Ovary (tissue), 9 donors: Measurements from ENCODE around the gene DIDO1. TPM values are rescaled to one million over a fixed set of nuclear protein-coding genes. Genes with fewer than 3 reads are reported as not detected.

Source experiments
- DNase-seq, 5 donors: peaks; one replicate each; pipeline ENCODE4 v3.0.0-alpha.2; 2019 to 2020
- H3K27ac ChIP-seq, 2 donors: fragments of 200-600 bp; one replicate each; pipeline versions ENCODE4 v1.5.1 to v1.8.0; 2019 to 2022
- H3K27me3 ChIP-seq: fragments of 200-600 bp; one replicate; pipeline ENCODE4 v1.8.0; 2022
- H3K36me3 ChIP-seq: fragments of 200-600 bp; sonication (generic); one replicate; pipeline ENCODE4 v1.5.1; 2019
- H3K4me1 ChIP-seq: one replicate; pipeline ENCODE4 v1.8.1; 2013; ENCODE audit warnings: mild to moderate bottlenecking, moderate library complexity; ENCODE audit not compliant: insufficient read depth
- H3K4me3 ChIP-seq: fragments of 200-600 bp; sonication (generic); one replicate; pipeline ENCODE4 v1.5.1; 2017
- H3K9me3 ChIP-seq, 2 donors: fragments of 200-600 bp in 1 of 2; sonication (generic) in 1 of 2; one replicate each; pipeline versions ENCODE4 v1.5.1 to v1.8.1; 2013 to 2019; ENCODE audit warnings: mild to moderate bottlenecking in 1 of 2, moderate library complexity in 1 of 2
- EP300 ChIP-seq: sonication (generic); formaldehyde crosslinking; IDR thresholded peaks from one replicate; pipeline ENCODE4 v1.6.1; 2017; ENCODE audit warnings: antibody characterized with exemption
- POLR2A ChIP-seq: fragments of 450-650 bp; IDR thresholded peaks from one replicate; pipeline ENCODE4 v1.6.1; 2017; ENCODE audit warnings: antibody characterized with exemption, mild to moderate bottlenecking, moderate library complexity
- WGBS, 3 donors: extraction: QIAGEN DNeasy Blood & Tissue Kit in 1 of 3; methylation state at CpG; one replicate each; pipeline versions ENCODE4 v1.1.5 to v1.1.7; 2013 to 2017; 5-methylcytosine and 5-hydroxymethylcytosine counted together
- intact Hi-C, 4 donors: fragments of 100-400 bp; cut with DNase I; formaldehyde crosslinking; loops; one replicate each; pipeline versions ENCODE4 v1.11.0 to v1.15.1; 2022 to 2023
- polyA plus RNA-seq, 2 donors: library from polyadenylated mRNA; stranded (reverse); fragments of 200-250 nt in 1 of 2; fragments of 350-450 nt in 1 of 2; fragmentation: Illumina TruSeq in 1 of 2; extraction: RNeasy Lipid Tissue Mini Kit (QIAGEN cat#74804) in 1 of 2; gene quantifications; one replicate each; pipeline ENCODE4 v1.2.3, GENCODE V29; 2013 to 2014
- total RNA-seq, 7 donors: library from RNA; depleted of rRNA in 2 of 7; stranded (reverse); fragments of >200 nt in 2 of 7; fragmentation: NEBNext Ultra II Directional in 3 of 7; extraction: Animal tissue kit (Norgen Biotek cat#: 25700) in 3 of 7; gene quantifications; one replicate each; pipeline versions ENCODE4 v1.1.0 to v1.2.4, GENCODE V29; 2016 to 2023
- TF ChIP-seq, protein P1 (sequence below), 3 donors: fragments of 450-650 bp in 2 of 3; fragments of 200-600 bp in 1 of 3; IDR thresholded peaks; one replicate each; pipeline versions ENCODE4 v1.5.1 to v1.8.0; 2016 to 2022; ENCODE audit warnings: antibody characterized with exemption in 3 of 3, mild to moderate bottlenecking in 1 of 3
- donor health status: DM: no; HTN: no; CAD: no; lungs with moderate emphysema.
- donor health status: DM: no; HTN: no; CAD: no.
- donor health status: Bipolar disorder and iron deficiency.
- donor health status: DM: yes; HTN: yes; CAD: no.
- donor health status: DM: no; HTN: no; CAD: no.
- donor health status: DM: yes; HTN: yes; CAD: no.

The DIDO1 gene
- total and polyA plus RNA-seq, 9 donors = 42.9 to 82.2 (median 56.2) TPM

- Histone ChIP-seq H3K9me3 (no peaks in the 10 kb centered on the region), H3K4me1 (peaks cover 17% of the 10 kb centered on the region), H3K36me3 (no peaks in the 10 kb centered on the region), H3K4me3 (no peak overlapping the region), H3K27ac (no peak overlapping the region), H3K27me3 (no peaks in the 10 kb centered on the region)
- no peak for TF ChIP-seq EP300
- TF ChIP-seq POLR2A = no peak
- TF ChIP-seq, protein P1, sequence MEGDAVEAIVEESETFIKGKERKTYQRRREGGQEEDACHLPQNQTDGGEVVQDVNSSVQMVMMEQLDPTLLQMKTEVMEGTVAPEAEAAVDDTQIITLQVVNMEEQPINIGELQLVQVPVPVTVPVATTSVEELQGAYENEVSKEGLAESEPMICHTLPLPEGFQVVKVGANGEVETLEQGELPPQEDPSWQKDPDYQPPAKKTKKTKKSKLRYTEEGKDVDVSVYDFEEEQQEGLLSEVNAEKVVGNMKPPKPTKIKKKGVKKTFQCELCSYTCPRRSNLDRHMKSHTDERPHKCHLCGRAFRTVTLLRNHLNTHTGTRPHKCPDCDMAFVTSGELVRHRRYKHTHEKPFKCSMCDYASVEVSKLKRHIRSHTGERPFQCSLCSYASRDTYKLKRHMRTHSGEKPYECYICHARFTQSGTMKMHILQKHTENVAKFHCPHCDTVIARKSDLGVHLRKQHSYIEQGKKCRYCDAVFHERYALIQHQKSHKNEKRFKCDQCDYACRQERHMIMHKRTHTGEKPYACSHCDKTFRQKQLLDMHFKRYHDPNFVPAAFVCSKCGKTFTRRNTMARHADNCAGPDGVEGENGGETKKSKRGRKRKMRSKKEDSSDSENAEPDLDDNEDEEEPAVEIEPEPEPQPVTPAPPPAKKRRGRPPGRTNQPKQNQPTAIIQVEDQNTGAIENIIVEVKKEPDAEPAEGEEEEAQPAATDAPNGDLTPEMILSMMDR (IDR thresholded peaks at IDR 0.05) = no peak
- peak in 1 of 5 donors; percentile 8 for DNase-seq
- 27 to 51% (median 36%) methylated on average over 9 of the region's 9 CpGs for WGBS, 3 donors
- intact Hi-C loops = no loop called here
Observed at GRCh38 chr20:62914436-62914835, 11.9 kb downstream of the DIDO1 start.

DNA sequence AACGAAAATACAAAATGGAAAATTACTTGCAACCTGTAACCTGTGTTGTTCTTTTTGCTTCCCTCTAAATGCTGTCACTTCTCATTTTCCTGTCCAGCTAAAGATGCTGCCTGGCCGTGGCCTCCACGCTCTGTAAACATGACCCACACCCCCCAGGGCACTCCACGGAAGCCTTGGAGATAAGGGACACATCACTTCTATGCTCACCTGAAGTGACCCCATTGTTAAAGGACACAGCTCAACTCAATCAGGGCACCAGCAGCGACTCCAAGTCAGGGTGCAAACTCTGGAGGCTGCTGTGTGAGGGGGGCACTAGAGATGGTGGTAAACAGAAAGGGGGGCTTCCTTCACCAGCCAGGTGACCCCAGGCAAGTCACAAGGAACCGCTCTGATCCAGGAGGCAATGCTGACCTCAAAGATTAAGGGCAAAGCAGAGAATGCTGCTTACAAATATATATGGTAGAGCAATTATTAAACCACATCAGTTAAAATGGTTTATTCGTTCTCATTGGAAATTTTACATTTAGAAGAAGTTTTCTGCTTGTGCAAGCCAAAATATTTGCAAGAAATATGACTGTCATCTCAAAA, 13.2 kb downstream of the DIDO1 start:
- Histone ChIP-seq H3K4me1 (peaks cover 14% of the 10 kb centered on the region), H3K36me3 (no peaks in the 10 kb centered on the region), H3K27me3 (no peaks in the 10 kb centered on the region), H3K27ac (no peak overlapping the region), H3K4me3 (no peak overlapping the region), H3K9me3 (no peaks in the 10 kb centered on the region)
- intact Hi-C loops = no loop called here
- WGBS, 3 donors = 73 to 83% (median 76%) methylated on average over 7 of the region's 7 CpGs
- DNase-seq = peak in 1 of 5 donors; percentile 3
- TF ChIP-seq EP300 = no peak
- no peak for TF ChIP-seq POLR2A
- TF ChIP-seq, protein P1 (IDR thresholded peaks at IDR 0.05) = no peak

DNA sequence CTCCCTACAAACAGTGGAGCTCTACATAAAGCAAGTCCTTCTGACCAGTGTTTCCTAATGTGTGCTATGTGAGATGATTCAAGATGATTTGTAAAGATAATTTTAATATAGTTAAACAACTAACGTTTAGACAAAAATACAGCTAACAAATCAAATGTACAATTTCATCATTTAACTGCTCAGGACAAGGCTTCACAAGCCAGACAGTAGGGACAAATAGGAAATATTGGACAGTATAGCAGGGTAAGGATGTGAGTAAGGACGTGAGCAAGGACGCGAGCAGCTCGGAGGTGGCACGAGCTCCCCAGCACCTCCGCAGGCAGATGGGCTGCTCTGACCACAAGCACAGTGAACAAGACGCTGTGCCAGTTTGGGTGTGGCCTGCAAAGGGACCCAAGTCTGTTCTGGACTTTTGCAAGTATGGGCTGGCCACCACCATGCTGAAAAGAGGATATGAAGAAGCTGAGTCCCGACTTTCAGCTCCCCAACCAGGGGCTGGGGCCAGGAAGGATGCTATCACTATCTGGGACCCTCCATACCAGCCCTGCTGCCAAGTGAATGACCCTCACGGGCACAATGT, 14.5 kb downstream of the DIDO1 start:
- peak in 1 of 5 donors; percentile 6 for DNase-seq
- H3K4me1 ChIP-seq = peaks cover 8% of the 10 kb centered on the region
- H3K27ac ChIP-seq = no peak overlapping the region
- intact Hi-C loops = no loop called here
- H3K9me3 ChIP-seq = no peaks in the 10 kb centered on the region
- no peaks in the 10 kb centered on the region for H3K27me3 ChIP-seq
- TF ChIP-seq EP300 (no peak), POLR2A (no peak)
- TF ChIP-seq, protein P1 (IDR thresholded peaks at IDR 0.05) = no peak
- H3K4me3 ChIP-seq = no peak overlapping the region
- WGBS, 3 donors = 79 to 83% (median 82%) methylated on average over 10 of the region's 10 CpGs
- H3K36me3 ChIP-seq = peaks cover 2% of the 10 kb centered on the region

DNA sequence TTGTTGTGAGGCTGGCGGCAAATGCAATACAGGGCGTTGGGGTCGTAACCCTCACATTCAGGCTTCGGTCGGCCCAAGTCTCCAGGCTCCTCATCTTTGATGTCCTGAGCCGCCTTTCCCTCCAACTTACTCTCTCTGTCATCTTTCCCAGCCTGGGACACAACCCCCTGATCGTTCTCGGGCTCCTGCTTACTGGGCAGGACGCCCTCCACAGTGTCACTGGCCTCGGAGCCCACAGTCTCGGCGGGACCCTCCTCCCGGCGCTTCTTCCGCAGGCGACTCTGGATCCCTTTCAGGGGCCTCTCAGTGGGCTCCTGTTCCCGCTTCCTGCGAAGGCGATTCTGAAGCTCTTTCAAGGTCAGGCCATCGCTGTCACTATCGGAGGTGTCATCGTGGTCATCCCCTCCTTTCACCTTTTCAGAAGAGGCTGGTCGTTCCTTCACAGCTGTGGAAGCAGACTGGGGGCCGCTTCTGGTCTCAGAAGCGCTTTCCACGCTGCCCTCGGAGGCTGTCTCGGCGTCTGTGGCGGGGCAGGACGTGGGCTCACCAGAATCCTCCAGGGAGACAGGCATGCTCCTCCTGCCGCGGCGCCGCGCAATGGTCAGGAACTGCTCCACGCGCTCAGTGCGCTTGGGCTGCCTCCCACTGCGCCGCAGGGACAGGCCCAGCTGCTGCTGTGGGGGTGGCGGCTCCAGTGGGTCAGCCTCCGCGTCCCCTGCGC, 15.4 kb downstream of the DIDO1 start:
- Histone ChIP-seq H3K36me3 (peaks cover 4% of the 10 kb centered on the region), H3K27ac (no peak overlapping the region), H3K4me1 (peaks cover 8% of the 10 kb centered on the region), H3K4me3 (no peak overlapping the region), H3K9me3 (no peaks in the 10 kb centered on the region), H3K27me3 (no peaks in the 10 kb centered on the region)
- TF ChIP-seq POLR2A = no peak
- no peak for TF ChIP-seq EP300
- TF ChIP-seq, protein P1 (IDR thresholded peaks at IDR 0.05) = no peak
- intact Hi-C loops = no loop called here
- 86 to 93% (median 90%) methylated on average over 45 of the region's 45 CpGs for WGBS, 3 donors
- DNase-seq = no peak
